Measurements from ENCODE around the gene PHETA2. TPM values are rescaled to one million over a fixed set of nuclear protein-coding genes. Genes with fewer than 3 reads are reported as not detected.

PHETA2 gene
- polyA plus RNA-seq, 2 of the 4 experiments (the other 2 are of a cell fraction): 0.03 TPM; not detected in 1

- WGBS (ENCODE audit: missing lambda C conversion rate): 85% methylated on average over 11 of the region's 20 CpGs
- H3K4me2 ChIP-seq: no peak overlapping the region
- DNase-seq (ENCODE audit: low read depth in 1 of 2, low spot score in 1 of 2) (no peak), ATAC-seq (no peak), FAIRE-seq (no peak)
- peaks cover 3% of the 10 kb centered on the region; the same call in 1 of the 3 replicates for H3K4me1 ChIP-seq
- H3K27ac ChIP-seq: no peak overlapping the region
- H3K9me3 ChIP-seq: peaks cover 7% of the 10 kb centered on the region; the same call in 1 of the 3 replicates
- no peak for TF ChIP-seq EHF (CRISPR knock-in tag; IDR thresholded peaks at IDR 0.05)
- no peak overlapping the region for H3K4me3 ChIP-seq
- ChIA-PET POLR2A (no interaction called here), CTCF (interaction anchor here (1.0 kb wide), 1 partner anchor 52 kb away, joined by 4 read pairs; no protein-coding TSS in a partner anchor)
Measured at GRCh38 chr22:42076764-42077485, 2.9 kb downstream of the PHETA2 start.

GRCh38 chr22:42077486-42078125 lies 3.6 kb downstream of the PHETA2 start:
- POLR2A ChIA-PET: no interaction called here
- Histone ChIP-seq H3K4me3 (no peak overlapping the region), H3K27ac (no peak overlapping the region), H3K4me2 (no peak overlapping the region), H3K9me3 (peaks cover 7% of the 10 kb centered on the region; the same call in 1 of the 3 replicates), H3K4me1 (peaks cover 3% of the 10 kb centered on the region; the same call in 1 of the 3 replicates)
- TF ChIP-seq ATOH8 (CRISPR knock-in tag; IDR thresholded peaks at IDR 0.05; ENCODE audit: low read depth) (no peak), PBX3 (IDR thresholded peaks at IDR 0.05) (no peak), EP300 (IDR thresholded peaks at IDR 0.05) (no peak), JUN (IDR thresholded peaks at IDR 0.05) (no peak), HOXB5 (CRISPR knock-in tag; IDR thresholded peaks at IDR 0.05) (no peak), HOXB13 (CRISPR knock-in tag; IDR thresholded peaks at IDR 0.05; ENCODE audit: low read depth) (no peak), PHF8 (IDR thresholded peaks at IDR 0.05; ENCODE audit: borderline replicate concordance, low read depth) (no peak), CBX2 (IDR thresholded peaks at IDR 0.05; ENCODE audit: borderline replicate concordance, low read depth) (no peak), HEYL (CRISPR knock-in tag; IDR thresholded peaks at IDR 0.05) (no peak), MAFK (IDR thresholded peaks at IDR 0.05; ENCODE audit: partially characterized antibody) (no peak), CHD4 (IDR thresholded peaks at IDR 0.05; ENCODE audit: borderline replicate concordance) (no peak), RAD21 (conservative IDR thresholded peaks at IDR 0.05 in 1 of 2, IDR thresholded peaks at IDR 0.05 in 1 of 2) (no peak), FOSB (CRISPR knock-in tag; IDR thresholded peaks at IDR 0.05) (no peak), SREBF2 (IDR thresholded peaks at IDR 0.05) (no peak), FOXS1 (CRISPR knock-in tag; IDR thresholded peaks at IDR 0.05) (no peak), HES2 (IDR thresholded peaks at IDR 0.05) (no peak), ZC3H11A (IDR thresholded peaks at IDR 0.05) (no peak), REST (IDR thresholded peaks at IDR 0.05) (no peak), CBX8 (IDR thresholded peaks at IDR 0.05) (no peak), NPAS2 (CRISPR knock-in tag; IDR thresholded peaks at IDR 0.05; ENCODE audit: borderline replicate concordance) (no peak)
- WGBS (ENCODE audit: missing lambda C conversion rate): 100% methylated on average over 2 of the region's 21 CpGs
- DNase-seq (ENCODE audit: low read depth in 1 of 2, low spot score in 1 of 2): no peak
- ATAC-seq: no peak
- CTCF ChIA-PET: interaction anchor here (4.4 kb wide), 1 partner anchor 13 kb away, joined by 23 read pairs; the partner anchor contains the start of gene NDUFA6
- no peak for FAIRE-seq
